K562 (cell line): Measurements from ENCODE around the gene RERGL. TPM values are rescaled to one million over a fixed set of nuclear protein-coding genes. Genes with fewer than 3 reads are reported as not detected.

Experiments
- ATAC-seq: fragments of 200-7000 bp; cut with Tn5 transposase; 3 replicates; pipeline ENCODE4 v1.9.1; 2020; ENCODE audit warnings: moderate library complexity
- BruUV-seq: library from RNA; stranded (reverse); fragments of 400-500 nt; replicated peaks from 2 replicates; lab custom pipeline; 2021; lab: Mats Ljungman, UMichigan
- CTCF ChIA-PET: fragments of 300-600 bp; formaldehyde crosslinking; extraction: SDS; loops from one replicate; lab custom pipeline; 2021; ENCODE audit warnings: low intra/inter-chr PET ratio; lab: Yijun Ruan, JAX
- POLR2A ChIA-PET: fragments of 300-600, 350-650 bp; sonication (Branson Sonifier 250); formaldehyde crosslinking; extraction: SDS; loops from one replicate; lab custom pipeline; 2021; ENCODE audit warnings: antibody characterized with exemption, inconsistent platforms; lab: Yijun Ruan, JAX
- DNase-seq, 4 experiments: peaks; one replicate each; pipeline versions ENCODE4 v3.0.0 to v3.0.0-alpha.2; 2011 to 2018; ENCODE audit warnings: low spot score in 3 of 4, mixed read lengths in 3 of 4; ENCODE audit errors: extremely low read depth in 1 of 4
- FAIRE-seq: peaks from 2 replicates; lab custom pipeline; 2011; peaks lifted over from hg19 to GRCh38; lab: Jason Lieb, UNC
- H2AFZ ChIP-seq: 2 replicates; pipeline ENCODE4 v1.6.0; 2011; ENCODE audit warnings: low read depth, low read length, control low read depth, inconsistent platforms
- H3K27ac ChIP-seq: fragments of 200-600 bp; 3 replicates; pipeline ENCODE4 v1.8.0; 2011; ENCODE audit warnings: low read depth, mild to moderate bottlenecking, control low read depth, inconsistent platforms, low read length, moderate library complexity, mixed read lengths; ENCODE audit errors: extremely low read depth
- H3K27me3 ChIP-seq, 2 experiments: fragments of 300-600 bp in 1 of 2; 2 replicates in 1 of 2; 3 replicates in 1 of 2; pipeline versions ENCODE4 v1.6.0 to v1.8.0; 2011; ENCODE audit warnings: inconsistent platforms in 2 of 2, low read length in 2 of 2, mild to moderate bottlenecking in 1 of 2, mixed read lengths in 1 of 2, moderate library complexity in 1 of 2; ENCODE audit not compliant: control insufficient read depth in 2 of 2, insufficient read depth in 2 of 2
- H3K36me3 ChIP-seq: fragments of 300-600 bp; 3 replicates; pipeline ENCODE4 v1.8.0; 2011; ENCODE audit warnings: mild to moderate bottlenecking, low read length, inconsistent platforms; ENCODE audit not compliant: control insufficient read depth, insufficient read depth
- H3K4me1 ChIP-seq, 2 experiments: fragments of 200-600 bp in 1 of 2; replicated peaks in 1 of 2; 2 replicates in 1 of 2; 3 replicates in 1 of 2; pipeline versions ENCODE4 v1.5.1 to v1.8.0; 2011; ENCODE audit warnings: inconsistent platforms in 2 of 2, low read length in 2 of 2, mild to moderate bottlenecking in 1 of 2, mixed read lengths in 1 of 2, moderate library complexity in 1 of 2; ENCODE audit not compliant: control insufficient read depth in 2 of 2, insufficient read depth in 2 of 2
- H3K4me2 ChIP-seq: 2 replicates; pipeline ENCODE4 v1.6.1; 2011; ENCODE audit warnings: low read length, control low read depth, inconsistent platforms, mixed read lengths; ENCODE audit not compliant: insufficient read depth
- H3K4me3 ChIP-seq: fragments of 200-600 bp; sonication (generic), shearing (Covaris generic); 2 replicates; pipeline ENCODE4 v1.5.1; 2016; ENCODE audit warnings: control low read depth, inconsistent platforms
- H3K79me2 ChIP-seq: fragments of 200-600 bp; 3 replicates; pipeline ENCODE4 v1.8.0; 2011; ENCODE audit warnings: low read length, inconsistent platforms; ENCODE audit not compliant: control insufficient read depth, insufficient read depth
- H3K9ac ChIP-seq, 2 experiments: 2 replicates each; pipeline versions ENCODE4 v1.6.0 to v1.6.1; 2011; ENCODE audit warnings: low read depth in 2 of 2, low read length in 2 of 2, control low read depth in 1 of 2, inconsistent platforms in 1 of 2, mild to moderate bottlenecking in 1 of 2, mixed read lengths in 1 of 2; ENCODE audit not compliant: insufficient read depth in 1 of 2
- H3K9me1 ChIP-seq: one replicate; pipeline ENCODE4 v1.6.0; 2011; ENCODE audit warnings: inconsistent platforms, mild to moderate bottlenecking, low read length, moderate library complexity; ENCODE audit not compliant: control insufficient read depth, insufficient read depth
- H3K9me3 ChIP-seq: replicated peaks from 2 replicates; pipeline ENCODE4 v1.5.1; 2011; ENCODE audit warnings: low read depth, low read length, inconsistent platforms; ENCODE audit not compliant: control insufficient read depth, insufficient read depth
- H4K20me1 ChIP-seq: replicated peaks from 2 replicates; pipeline ENCODE4 v1.6.1; 2011; ENCODE audit warnings: low read length, inconsistent platforms, mixed read lengths; ENCODE audit not compliant: control insufficient read depth, insufficient read depth
- ARNT ChIP-seq, 2 experiments: fragments of 450-650 bp; IDR thresholded peaks; 2 replicates each; pipeline ENCODE4 v1.6.1; 2016; ENCODE audit warnings: mild to moderate bottlenecking in 1 of 2
- ASH1L ChIP-seq: fragments of 450-650 bp; IDR thresholded peaks from 2 replicates; pipeline ENCODE4 v1.6.1; 2018; ENCODE audit warnings: borderline replicate concordance, mild to moderate bottlenecking, low read depth; ENCODE audit not compliant: partially characterized antibody
- ATF1 ChIP-seq, 2 experiments: fragments of 450-650 bp in 1 of 2; IDR thresholded peaks; 2 replicates each; pipeline ENCODE4 v1.6.1; 2016; ENCODE audit warnings: missing compliant biosample characterization in 1 of 2, missing genetic modification characterization in 1 of 2
- ATF6 ChIP-seq: sonication (generic); formaldehyde crosslinking; IDR thresholded peaks from 2 replicates; pipeline ENCODE4 v1.4.0; 2020; ENCODE audit warnings: mild to moderate bottlenecking, missing genetic modification reagents
- BRF2 ChIP-seq: IDR thresholded peaks from 3 replicates; pipeline ENCODE4 v1.6.1; 2011; ENCODE audit warnings: borderline replicate concordance, mild to moderate bottlenecking; ENCODE audit not compliant: insufficient read length, insufficient read depth
- EZH2 ChIP-seq: IDR thresholded peaks from 2 replicates; pipeline ENCODE4 v1.6.1; 2012; ENCODE audit warnings: low read depth, mild to moderate bottlenecking, inconsistent platforms, low read length, borderline replicate concordance
- HOXB6 ChIP-seq: fragments of 250-450 bp; sonication (Bioruptor Pico); IDR thresholded peaks from 2 replicates; pipeline ENCODE4 v1.5.1; 2022; ENCODE audit warnings: mild to moderate bottlenecking, borderline replicate concordance
- NFIX ChIP-seq: fragments of 250-450 bp; sonication (Bioruptor Pico); IDR thresholded peaks from 2 replicates; pipeline ENCODE4 v1.4.0; 2020; ENCODE audit warnings: low read depth, mild to moderate bottlenecking, moderate library complexity
- POLR2AphosphoS2 ChIP-seq: IDR thresholded peaks from 2 replicates; pipeline ENCODE4 v1.6.1; 2012; ENCODE audit warnings: low read length, improper control_type of control experiment
- PPARD ChIP-seq: fragments of 250-450 bp; sonication (Bioruptor Pico); IDR thresholded peaks from 2 replicates; pipeline ENCODE4 v1.8.0; 2022; ENCODE audit warnings: inconsistent platforms, mild to moderate bottlenecking, moderate library complexity
- RBM17 ChIP-seq: fragments of 200-400 bp; formaldehyde crosslinking; IDR thresholded peaks from 2 replicates; pipeline ENCODE4 v1.6.1; 2017; ENCODE audit warnings: low read depth, mild to moderate bottlenecking, low read length, borderline replicate concordance
- SMAD2 ChIP-seq: fragments of 150-350 bp; IDR thresholded peaks from 2 replicates; pipeline ENCODE4 v1.6.1; 2014; ENCODE audit warnings: low read depth, mild to moderate bottlenecking, low read length
- SREBF1 ChIP-seq: fragments of 150-350 bp; IDR thresholded peaks from 2 replicates; pipeline ENCODE4 v1.6.1; 2014; ENCODE audit warnings: antibody characterized with exemption, low read depth, low read length, borderline replicate concordance
- ZFP36 ChIP-seq: fragments of 150-350 bp; IDR thresholded peaks from 2 replicates; pipeline ENCODE4 v1.6.1; 2018; ENCODE audit warnings: low read length, low read depth; ENCODE audit not compliant: partially characterized antibody
- ZNF57 ChIP-seq: fragments of 450-650 bp; formaldehyde crosslinking; IDR thresholded peaks from 2 replicates; pipeline ENCODE4 v1.4.0; 2020; ENCODE audit warnings: mild to moderate bottlenecking, moderate library complexity
- WGBS: fragments of 100-300 bp; shearing (Covaris generic); methylation state at CpG from one replicate; pipeline ENCODE4 v1.1.6; 2016; ENCODE audit warnings: low coverage, mixed read lengths; ENCODE audit not compliant: insufficient coverage; ENCODE audit errors: missing lambda C conversion rate; 5-methylcytosine and 5-hydroxymethylcytosine counted together
- in situ Hi-C: fragments of 300-500 bp; cut with MboI; formaldehyde crosslinking; loops from 4 replicates; pipeline ENCODE4 v1.15.0; 2018; ENCODE audit warnings: inconsistent platforms, mixed read lengths
- intact Hi-C: fragments of 100-400 bp; cut with micrococcal nuclease; formaldehyde crosslinking; loops from 2 replicates; pipeline ENCODE4 v1.14.2; 2022
- polyA plus RNA-seq, 8 experiments: library from polyadenylated mRNA; depleted of rRNA in 4 of 8; stranded (reverse) in 5 of 8; unstranded in 3 of 8; fragments of >200 nt; fragmentation: Nextera tagmentation in 2 of 8; fragmentation: Illumina TruSeq in 1 of 8; extraction: Ambion mirVana in 2 of 8; extraction: Trizol in 1 of 8; gene quantifications; 2 replicates each; pipeline versions ENCODE4 v1.2.1 to v1.2.3, GENCODE V29; 2011 to 2014; ENCODE audit warnings: inconsistent platforms in 1 of 8, missing spikeins in 1 of 8
- total RNA-seq, 7 experiments: library from RNA; depleted of rRNA in 6 of 7; stranded (reverse); fragments of >200 nt in 6 of 7; fragmentation: Illumina TruSeq in 2 of 7; extraction: Trizol in 2 of 7; gene quantifications; 2 replicates each; pipeline versions ENCODE4 v1.2.1 to v1.2.3, GENCODE V29; 2011 to 2021; ENCODE audit warnings: low replicate concordance in 1 of 7
- TF ChIP-seq, protein P1 (sequence below): sonication (generic); formaldehyde crosslinking; IDR thresholded peaks from 2 replicates; pipeline ENCODE4 v1.9.0; 2022; ENCODE audit warnings: mild to moderate bottlenecking, missing genetic modification reagents
- TF ChIP-seq, protein P2 (sequence below): fragments of 250-450 bp; sonication (Bioruptor Pico); IDR thresholded peaks from 2 replicates; pipeline ENCODE4 v1.8.0; 2022; ENCODE audit warnings: moderate library complexity, mild to moderate bottlenecking, inconsistent platforms

Gene RERGL
- total and polyA plus RNA-seq, 9 of the 15 experiments (the other 6 are each of a cell fraction or from before 2014, with no cell fraction given) = 0.11 TPM; not detected in 8

GRCh38 chr12:18072723-18073122, 17.3 kb downstream of the RERGL start (continued):
- TF ChIP-seq BRF2 = no peak

DNA sequence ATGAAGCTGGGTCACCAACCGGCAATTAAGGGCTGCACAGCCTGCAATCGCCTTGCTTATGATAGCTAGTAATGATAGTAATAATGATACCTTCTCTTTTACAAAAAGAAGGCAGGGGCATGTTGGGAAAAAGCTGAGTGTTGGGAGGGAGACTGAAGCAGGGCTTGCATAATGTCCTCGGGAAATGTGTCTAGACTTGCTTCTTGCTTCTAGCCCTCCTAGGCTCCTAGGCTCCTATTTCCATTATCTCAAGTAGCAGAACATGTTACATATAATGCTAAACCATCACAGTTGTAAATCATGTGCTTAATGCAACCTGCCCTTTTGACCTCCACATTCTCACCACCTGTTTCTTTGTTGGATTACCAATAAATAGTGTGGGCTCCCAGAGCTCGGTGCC, 18.7 kb downstream of the RERGL start:
- DNase-seq = no peak
- no peaks in the 10 kb centered on the region for H3K4me1 ChIP-seq
- no peaks in the 10 kb centered on the region for H3K9me1 ChIP-seq
- H3K9me3 ChIP-seq = no peaks in the 10 kb centered on the region
- no peak overlapping the region for H3K4me2 ChIP-seq
- in situ Hi-C loops = no loop called here
- H3K27ac ChIP-seq = no peak overlapping the region
- no peak overlapping the region for H3K9ac ChIP-seq
- no peak for TF ChIP-seq SMAD2
- TF ChIP-seq, protein P1, sequence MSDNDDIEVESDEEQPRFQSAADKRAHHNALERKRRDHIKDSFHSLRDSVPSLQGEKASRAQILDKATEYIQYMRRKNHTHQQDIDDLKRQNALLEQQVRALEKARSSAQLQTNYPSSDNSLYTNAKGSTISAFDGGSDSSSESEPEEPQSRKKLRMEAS (CRISPR knock-in tag) = no peak
- TF ChIP-seq PPARD (CRISPR knock-in tag) = no peak
- TF ChIP-seq ATF6 (CRISPR knock-in tag) = no peak
- TF ChIP-seq, protein P2, sequence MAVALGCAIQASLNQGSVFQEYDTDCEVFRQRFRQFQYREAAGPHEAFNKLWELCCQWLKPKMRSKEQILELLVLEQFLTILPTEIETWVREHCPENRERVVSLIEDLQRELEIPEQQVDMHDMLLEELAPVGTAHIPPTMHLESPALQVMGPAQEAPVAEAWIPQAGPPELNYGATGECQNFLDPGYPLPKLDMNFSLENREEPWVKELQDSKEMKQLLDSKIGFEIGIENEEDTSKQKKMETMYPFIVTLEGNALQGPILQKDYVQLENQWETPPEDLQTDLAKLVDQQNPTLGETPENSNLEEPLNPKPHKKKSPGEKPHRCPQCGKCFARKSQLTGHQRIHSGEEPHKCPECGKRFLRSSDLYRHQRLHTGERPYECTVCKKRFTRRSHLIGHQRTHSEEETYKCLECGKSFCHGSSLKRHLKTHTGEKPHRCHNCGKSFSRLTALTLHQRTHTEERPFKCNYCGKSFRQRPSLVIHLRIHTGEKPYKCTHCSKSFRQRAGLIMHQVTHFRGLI (CRISPR knock-in tag) = no peak
- no peak for TF ChIP-seq ATF1 (CRISPR knock-in tag; IDR thresholded peaks at IDR 0.05)
- no peak for TF ChIP-seq ATF1 (tag; IDR thresholded peaks at IDR 0.05)
- no peak for TF ChIP-seq ZFP36
- TF ChIP-seq NFIX (CRISPR knock-in tag) = no peak
- TF ChIP-seq ARNT (IDR thresholded peaks at IDR 0.05) = no peak
- TF ChIP-seq EZH2 = no peak
- no peak for TF ChIP-seq ZNF57 (CRISPR knock-in tag)
- no peak for TF ChIP-seq SREBF1
- TF ChIP-seq RBM17 = no peak
- no peak for TF ChIP-seq HOXB6 (CRISPR knock-in tag)
- no peak for TF ChIP-seq POLR2AphosphoS2
- no peak for TF ChIP-seq ASH1L
- TF ChIP-seq, all 486 proteins: peak for 0
- Histone ChIP-seq H3K79me2 (no peaks in the 10 kb centered on the region), H3K27me3 (no peaks in the 10 kb centered on the region), H2AFZ (no peak overlapping the region), H4K20me1 (no peaks in the 10 kb centered on the region), H3K4me3 (no peak overlapping the region), H3K36me3 (no peaks in the 10 kb centered on the region)
- ChIA-PET POLR2A (no interaction called here), CTCF (no interaction called here)
- 4% methylated on average over 3 of the region's 4 CpGs for WGBS
- intact Hi-C loops = no loop called here
- no peak for FAIRE-seq
- ATAC-seq = no peak
- no TSS peak for BruUV-seq
